Activated T-cell treated with anti-CD3 and anti-CD28 coated beads, Interleukin-2, amount 50 U/mL, for 72 hours (primary cell): ENCODE measurements around the gene FAM131A. TPM values are rescaled to one million over a fixed set of nuclear protein-coding genes. Genes with fewer than 3 reads are reported as not detected.

Experiments used
- ATAC-seq, 2 donors: fragments of 150-1000 bp; cut with Tn5 transposase; replicated peaks in 1 of 2; 2 replicates each; pipeline ENCODE4 v1.10.0; 2021; ENCODE audit warnings: moderate library complexity in 2 of 2, mild to moderate bottlenecking in 1 of 2
- DNase-seq, 2 donors: peaks; one replicate each; pipeline ENCODE4 v3.0.0; 2021 to 2022; ENCODE audit warnings: mixed read lengths in 1 of 2
- H3K27ac Mint-ChIP-seq: one replicate; pipeline ENCODE4 v1.8.0; 2022; ENCODE audit warnings: mild to moderate bottlenecking, moderate library complexity, mixed read lengths
- H3K27me3 Mint-ChIP-seq: one replicate; pipeline ENCODE4 v1.8.0; 2022; ENCODE audit warnings: low read depth, mixed read lengths
- H3K36me3 Mint-ChIP-seq, 2 donors: one replicate each; pipeline ENCODE4 v1.8.0; 2022; ENCODE audit warnings: mixed read lengths in 2 of 2, mild to moderate bottlenecking in 1 of 2; ENCODE audit not compliant: insufficient read depth in 2 of 2
- H3K4me1 Mint-ChIP-seq: one replicate; pipeline ENCODE4 v1.8.0; 2022; ENCODE audit warnings: low read depth, mixed read lengths
- H3K4me3 Mint-ChIP-seq, 2 donors: one replicate each; pipeline ENCODE4 v1.8.0; 2022; ENCODE audit warnings: mild to moderate bottlenecking in 2 of 2, mixed read lengths in 2 of 2, moderate library complexity in 2 of 2
- H3K9me3 Mint-ChIP-seq, 2 donors: one replicate each; pipeline ENCODE4 v1.8.0; 2022; ENCODE audit warnings: mixed read lengths in 2 of 2
- total RNA-seq, 2 donors: library from RNA; stranded (reverse); gene quantifications; one replicate each; pipeline ENCODE4 v1.2.3, GENCODE V29; 2022

The FAM131A gene
- total RNA-seq, 2 donors from 2014 or later: 6.6 to 7.6 TPM

DNA sequence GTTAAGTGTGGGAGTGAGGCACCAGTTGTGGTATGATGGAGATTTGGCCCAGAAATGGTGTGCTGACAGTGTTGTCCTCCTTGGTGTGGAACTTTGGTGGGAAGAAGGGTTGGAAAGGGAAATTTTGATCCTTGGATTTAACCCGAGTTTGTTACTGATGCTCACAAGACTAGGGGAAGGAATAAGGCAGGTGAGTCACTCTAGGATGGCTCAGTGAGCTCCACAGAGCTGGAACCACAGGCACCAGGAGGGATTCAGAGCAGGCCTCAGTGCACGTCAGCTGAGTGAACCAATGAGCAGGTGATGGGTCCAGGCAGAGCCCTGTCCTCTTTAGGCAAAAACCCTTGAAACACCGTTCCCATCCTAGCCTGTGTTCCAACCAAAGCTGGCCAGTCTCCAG is 53.9 kb downstream of the FAM131A start:
- DNase-seq (no peak), ATAC-seq (no peak)
- no peaks in the 10 kb centered on the region for H3K4me1 Mint-ChIP-seq
- H3K9me3 Mint-ChIP-seq: no peaks in the 10 kb centered on the region
- no peaks in the 10 kb centered on the region for H3K36me3 Mint-ChIP-seq
- H3K27ac Mint-ChIP-seq: no peak overlapping the region
- peaks cover 24% of the 10 kb centered on the region for H3K27me3 Mint-ChIP-seq
- H3K4me3 Mint-ChIP-seq: no peak overlapping the region

DNA sequence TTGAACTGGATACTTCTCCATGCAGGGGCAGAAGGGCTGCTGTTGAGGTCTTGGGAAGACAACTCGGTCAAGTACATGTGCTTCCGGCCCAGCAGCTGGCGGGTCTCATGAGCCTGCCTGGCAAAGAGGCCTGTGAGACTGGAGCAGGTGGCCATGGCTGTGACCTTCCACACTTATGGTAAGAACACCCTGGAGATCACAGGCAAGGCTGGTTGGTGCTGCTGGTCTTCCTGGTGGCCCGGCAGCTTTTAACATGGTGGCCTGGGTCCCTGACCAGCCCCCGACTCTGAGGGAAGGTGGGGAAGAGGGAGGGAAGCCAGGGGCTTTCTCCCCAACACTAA is 57.9 kb downstream of the FAM131A start:
- Mint-ChIP-seq H3K9me3 (no peaks in the 10 kb centered on the region), H3K4me3 (no peak overlapping the region), H3K4me1 (no peaks in the 10 kb centered on the region), H3K36me3 (no peaks in the 10 kb centered on the region), H3K27me3 (peaks cover 26% of the 10 kb centered on the region), H3K27ac (no peak overlapping the region)
- DNase-seq: no peak
- ATAC-seq: no peak

Other genes with a start within 250 kb of the FAM131A start
- not detected for gene HTR3E, start 240.5 kb upstream of the FAM131A start, total RNA-seq
- gene EIF2B5, start 202.2 kb upstream of the FAM131A start, total RNA-seq: 10 to 100 TPM; 47.0 to 55.4 TPM
- 10 to 100 TPM; 42.6 to 45.9 TPM for gene DVL3, start 182.2 kb upstream of the FAM131A start, total RNA-seq
- gene AP2M1, start 162.7 kb upstream of the FAM131A start, total RNA-seq: 100 to 1,000 TPM; 178 to 194 TPM
- 10 to 100 TPM; 70.8 to 71.6 TPM for gene ABCF3, start 151.4 kb upstream of the FAM131A start, total RNA-seq
- under 1 TPM in 1 of 2 donors, not detected in 1; 0.07 TPM for gene VWA5B2, start 108.0 kb upstream of the FAM131A start, total RNA-seq
- 10 to 100 TPM; 22.7 to 26.3 TPM for gene ALG3, start 88.6 kb upstream of the FAM131A start, total RNA-seq
- 1 to 10 TPM; 3.5 to 3.6 TPM for gene EEF1AKMT4, start 87.9 kb upstream of the FAM131A start, total RNA-seq
- gene CAMK2N2, start 76.0 kb upstream of the FAM131A start, total RNA-seq: under 1 TPM; 0.24 to 0.35 TPM
- not detected for gene ECE2, start 61.6 kb upstream of the FAM131A start, total RNA-seq
- gene PSMD2, start 38.4 kb upstream of the FAM131A start, total RNA-seq: 100 to 1,000 TPM; 169 to 184 TPM
- gene EIF4G1, start 23.0 kb upstream of the FAM131A start, total RNA-seq: 100 to 1,000 TPM; 274 to 305 TPM
- gene CLCN2, start 24.0 kb downstream of the FAM131A start, total RNA-seq: 1 to 10 TPM; 3.1 to 3.9 TPM
- gene POLR2H, start 24.1 kb downstream of the FAM131A start, total RNA-seq: 10 to 100 TPM; 86.9 to 93.6 TPM
- not detected for gene THPO, start 40.6 kb downstream of the FAM131A start, total RNA-seq
- under 1 TPM in 1 of 2 donors, not detected in 1; 0.19 TPM for gene CHRD, start 42.5 kb downstream of the FAM131A start, total RNA-seq
- under 1 TPM; 0.12 to 0.50 TPM for gene EPHB3, start 224.2 kb downstream of the FAM131A start, total RNA-seq